Thoracic aorta (tissue), 2 donors: ENCODE results near the gene DUSP19. TPM values are rescaled to one million over a fixed set of nuclear protein-coding genes. Genes with fewer than 3 reads are reported as not detected.

Experiments
- ATAC-seq: fragments of 150-250 bp; one replicate; pipeline ENCODE4 v1.8.0; 2017; ENCODE audit warnings: low read depth; ENCODE audit not compliant: insufficient number of reproducible peaks, low FRiP score
- DNase-seq: peaks from one replicate; pipeline ENCODE4 v3.0.0-alpha.2; 2020; ENCODE audit warnings: low spot score
- H3K27ac ChIP-seq, 2 donors: fragments of 200-600 bp; sonication (generic); 1 replicate in 1 of 2; 2 replicates in 1 of 2; pipeline ENCODE4 v1.5.1; 2016; ENCODE audit warnings: mild to moderate bottlenecking in 2 of 2, moderate library complexity in 2 of 2
- H3K27me3 ChIP-seq: fragments of 200-600 bp; sonication (generic); replicated peaks from 2 replicates; pipeline ENCODE4 v1.6.0; 2016; ENCODE audit warnings: mild to moderate bottlenecking; ENCODE audit not compliant: insufficient read depth
- H3K36me3 ChIP-seq: fragments of 200-600 bp; sonication (generic); one replicate; pipeline ENCODE4 v1.5.1; 2016
- H3K4me1 ChIP-seq, 2 donors: fragments of 200-600 bp; sonication (generic); 1 replicate in 1 of 2; 2 replicates in 1 of 2; pipeline versions ENCODE4 v1.5.1 to v1.6.0; 2016; ENCODE audit warnings: low read depth in 2 of 2, mild to moderate bottlenecking in 1 of 2; ENCODE audit not compliant: control insufficient read depth in 1 of 2
- H3K4me3 ChIP-seq: fragments of 200-600 bp; sonication (generic); 2 replicates; pipeline ENCODE4 v1.5.1; 2016; ENCODE audit warnings: mild to moderate bottlenecking
- H3K9me3 ChIP-seq: fragments of 200-600 bp; sonication (generic); 2 replicates; pipeline ENCODE4 v1.5.1; 2016
- CTCF ChIP-seq: fragments of 200-600 bp; sonication (generic); IDR thresholded peaks from one replicate; pipeline ENCODE4 v1.5.1; 2019; ENCODE audit warnings: antibody characterized with exemption
- total RNA-seq, 2 donors: library from RNA; depleted of rRNA; stranded (reverse); fragments of >200 nt; gene quantifications; one replicate each; pipeline versions ENCODE4 v1.1.0 to v1.2.3, GENCODE V29; 2016

DUSP19 gene
- total RNA-seq, 2 donors from 2014 or later: 5.7 to 14.1 TPM

GRCh38 chr2:183126635-183127034 lies 48.1 kb downstream of the DUSP19 start:
- Histone ChIP-seq H3K4me3 (no peak overlapping the region), H3K27me3 (no peaks in the 10 kb centered on the region), H3K27ac (no peak overlapping the region), H3K4me1 (peaks cover 9 to 15% of the 10 kb centered on the region in 2 donors), H3K9me3 (no peaks in the 10 kb centered on the region), H3K36me3 (no peaks in the 10 kb centered on the region)
- no peak for ATAC-seq
- no peak for DNase-seq
- TF ChIP-seq CTCF: no peak

GRCh38 chr2:183134016-183134415 lies 55.5 kb downstream of the DUSP19 start:
- no peak overlapping the region for H3K4me3 ChIP-seq
- no peak for TF ChIP-seq CTCF
- no peaks in the 10 kb centered on the region for H3K9me3 ChIP-seq
- no peak for DNase-seq
- H3K27me3 ChIP-seq: no peaks in the 10 kb centered on the region
- no peak overlapping the region for H3K27ac ChIP-seq
- no peak for ATAC-seq
- H3K4me1 ChIP-seq: no peaks in the 10 kb centered on the region
- no peaks in the 10 kb centered on the region for H3K36me3 ChIP-seq

- Histone ChIP-seq H3K4me1 (peaks cover 0 to 4% of the 10 kb centered on the region in 2 donors), H3K36me3 (no peaks in the 10 kb centered on the region), H3K4me3 (no peak overlapping the region), H3K27me3 (no peaks in the 10 kb centered on the region), H3K9me3 (no peaks in the 10 kb centered on the region), H3K27ac (no peak overlapping the region)
- DNase-seq (no peak), ATAC-seq (no peak)
- no peak for TF ChIP-seq CTCF
Measured at GRCh38 chr2:183148955-183149354, 70.4 kb downstream of the DUSP19 start.

- H3K9me3 ChIP-seq: no peaks in the 10 kb centered on the region
- no peaks in the 10 kb centered on the region for H3K27me3 ChIP-seq
- H3K36me3 ChIP-seq: no peaks in the 10 kb centered on the region
- peaks cover 0 to 4% of the 10 kb centered on the region in 2 donors for H3K4me1 ChIP-seq
- no peak overlapping the region for H3K27ac ChIP-seq
- ATAC-seq (no peak), DNase-seq (no peak)
- H3K4me3 ChIP-seq: no peak overlapping the region
- TF ChIP-seq CTCF: no peak
Measured at GRCh38 chr2:183149489-183149888, 70.9 kb downstream of the DUSP19 start.

Other genes starting within 250 kb of the DUSP19 start
- 100 to 1,000 TPM; 140 to 203 TPM for gene FRZB, start 212.1 kb upstream of the DUSP19 start, total RNA-seq
- 100 to 1,000 TPM; 116 to 159 TPM for gene NCKAP1, start 40.3 kb upstream of the DUSP19 start, total RNA-seq
- gene NUP35, start 45.7 kb downstream of the DUSP19 start, total RNA-seq: 10 to 100 TPM; 15.5 to 29.6 TPM